EL (cell line): ENCODE results near the gene EXOC7.

Experiments used
- DNase-seq: peaks from one replicate; pipeline ENCODE4 v3.0.0-alpha.2; 2016

Gene EXOC7

DNA sequence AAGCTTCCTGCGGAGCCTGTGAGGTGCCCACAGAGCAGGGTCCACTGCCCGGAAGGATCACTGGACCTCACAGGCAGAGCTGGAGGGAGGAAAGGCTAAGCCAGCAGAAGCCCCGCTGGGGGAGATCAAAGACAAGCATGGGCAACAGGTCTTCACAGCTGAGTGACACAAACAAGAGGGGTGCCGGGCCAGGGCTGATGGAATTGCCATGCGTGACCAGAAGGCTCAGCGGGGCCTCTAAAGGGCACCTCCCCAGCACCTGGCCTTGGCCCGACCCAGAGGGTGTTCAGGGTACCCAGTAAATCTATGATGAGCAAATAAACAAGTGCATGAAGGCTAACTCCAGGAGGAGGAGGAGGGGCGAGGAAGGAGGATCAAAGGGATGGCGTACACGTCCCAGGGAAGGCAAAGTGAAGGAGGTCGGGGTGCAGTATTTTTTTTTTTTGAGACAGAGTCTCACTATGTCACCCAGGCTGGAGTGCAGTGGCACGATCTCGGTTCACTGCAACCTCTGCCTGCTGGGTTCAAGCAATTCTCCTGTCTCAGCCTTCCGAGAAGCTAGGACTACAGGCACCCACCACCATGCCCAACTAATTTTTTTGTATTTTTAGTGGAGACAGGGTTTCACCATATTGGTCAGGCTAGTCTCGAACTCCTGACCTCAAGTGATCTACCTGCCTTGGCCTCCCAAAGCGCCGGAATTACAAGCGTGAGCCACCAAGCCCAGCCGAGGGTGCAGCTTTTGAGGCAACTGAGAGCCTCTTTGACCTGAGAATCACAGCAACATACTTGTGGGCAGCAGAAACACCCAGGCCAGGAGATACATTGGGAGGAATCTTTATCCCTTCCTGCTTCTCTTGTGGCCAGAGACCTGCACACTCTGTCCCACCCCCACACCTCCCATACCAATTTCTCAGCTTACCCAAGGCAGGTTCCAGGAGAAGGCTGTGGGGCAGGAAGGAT is 16.1 kb upstream of the EXOC7 start:
- no peak for DNase-seq

DNA sequence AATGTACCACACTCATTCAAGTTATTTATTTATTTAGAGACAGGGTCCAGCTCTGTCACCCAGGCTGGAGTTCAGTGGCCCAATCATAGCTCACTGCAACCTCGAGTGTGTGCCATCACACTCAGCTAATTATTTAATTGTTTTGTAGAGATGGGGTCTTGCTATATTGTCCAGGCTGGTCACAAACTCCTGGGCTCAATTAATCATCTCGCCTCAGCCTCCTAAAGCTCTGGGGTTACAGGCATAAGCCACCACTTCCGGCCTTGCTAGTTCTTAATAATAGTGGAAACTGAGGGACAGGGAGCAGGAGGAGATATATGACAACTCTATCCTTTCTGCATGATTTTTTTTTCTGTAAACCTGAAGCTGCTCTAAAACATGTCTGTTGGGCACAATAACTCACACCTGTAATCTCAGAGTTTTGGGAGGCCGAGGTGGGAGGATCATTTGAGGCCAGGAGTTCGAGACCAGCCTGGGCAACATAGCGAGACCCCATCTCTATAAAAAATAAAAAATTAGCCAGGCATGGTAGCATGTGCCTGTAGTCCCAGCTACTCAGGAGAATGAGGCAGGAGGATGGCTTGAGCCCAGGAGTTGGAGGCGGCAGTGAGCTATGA is 11.7 kb upstream of the EXOC7 start:
- DNase-seq: no peak

DNA sequence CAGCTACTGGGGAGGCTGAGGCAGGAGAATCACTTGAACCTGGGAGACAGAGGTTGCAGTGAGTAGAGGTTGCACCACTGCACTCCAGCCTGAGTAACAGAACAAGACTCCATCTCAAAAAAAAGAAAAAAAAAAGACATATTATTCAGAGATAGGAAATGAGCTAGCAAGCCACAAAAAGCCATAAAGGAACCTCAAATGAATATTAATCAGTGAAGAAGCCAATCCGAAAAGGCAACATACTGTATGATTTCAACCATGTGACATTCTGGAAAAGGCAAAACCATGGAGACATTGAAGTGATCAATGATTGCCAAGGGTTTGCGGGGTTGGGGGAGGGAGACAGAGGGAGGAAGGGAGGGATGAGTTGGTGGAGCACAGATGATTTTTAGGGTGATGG is 8.4 kb upstream of the EXOC7 start:
- no peak for DNase-seq

DNA sequence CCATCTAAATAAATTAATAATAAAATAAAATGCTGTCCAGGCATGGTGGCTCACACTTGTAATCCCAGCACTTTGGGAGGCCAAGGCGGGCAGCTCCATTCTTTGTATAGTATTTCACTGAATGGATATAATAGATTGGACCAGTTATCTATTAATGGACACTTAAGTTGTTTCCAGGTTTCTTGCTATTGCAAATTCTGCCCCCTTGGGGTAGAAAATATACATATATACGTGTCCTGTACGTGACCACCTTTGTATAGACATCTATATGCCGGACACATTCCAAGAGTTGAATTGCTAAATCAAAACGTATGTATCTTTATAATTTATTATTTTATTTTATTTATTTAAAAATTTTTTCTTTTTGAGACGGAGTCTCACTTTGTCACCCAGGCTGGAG is 3.9 kb upstream of the EXOC7 start:
- no peak for DNase-seq

DNA sequence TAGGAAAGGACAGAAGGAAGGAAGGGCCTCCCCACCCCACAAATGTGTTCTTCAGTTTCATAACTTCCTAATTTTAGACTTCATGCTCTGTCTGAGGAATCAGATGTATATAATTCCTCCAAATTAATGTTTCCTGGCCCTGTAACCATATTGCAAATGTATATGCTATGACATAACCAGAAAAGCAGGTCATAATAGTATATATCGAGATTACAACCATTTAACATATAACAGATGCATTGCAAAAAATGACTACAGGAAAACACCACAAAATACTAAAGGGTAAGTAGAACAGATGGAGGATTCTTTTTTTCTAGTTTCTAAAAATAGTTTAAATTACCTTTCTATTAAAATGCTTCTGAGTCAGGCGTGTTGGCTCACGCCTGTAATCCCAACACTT is 3.1 kb upstream of the EXOC7 start:
- DNase-seq: no peak

DNA sequence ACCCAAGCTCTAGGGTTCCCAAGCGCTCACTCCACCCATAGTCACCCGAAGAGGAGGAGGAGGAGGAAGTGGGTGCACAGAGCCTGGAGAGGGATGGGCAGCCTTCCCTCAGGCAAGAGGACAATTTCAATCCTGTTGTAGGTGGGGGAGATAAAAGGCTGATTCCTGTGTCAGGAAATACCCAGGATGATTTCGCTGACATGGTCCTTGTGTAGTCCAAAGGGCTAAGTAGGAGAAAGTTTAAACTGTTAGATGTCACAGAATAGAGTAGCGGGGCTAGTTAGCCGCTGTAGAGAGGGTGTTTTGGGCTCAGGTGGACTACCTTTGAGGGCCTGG is 1.3 kb upstream of the EXOC7 start:
- no peak for DNase-seq

DNA sequence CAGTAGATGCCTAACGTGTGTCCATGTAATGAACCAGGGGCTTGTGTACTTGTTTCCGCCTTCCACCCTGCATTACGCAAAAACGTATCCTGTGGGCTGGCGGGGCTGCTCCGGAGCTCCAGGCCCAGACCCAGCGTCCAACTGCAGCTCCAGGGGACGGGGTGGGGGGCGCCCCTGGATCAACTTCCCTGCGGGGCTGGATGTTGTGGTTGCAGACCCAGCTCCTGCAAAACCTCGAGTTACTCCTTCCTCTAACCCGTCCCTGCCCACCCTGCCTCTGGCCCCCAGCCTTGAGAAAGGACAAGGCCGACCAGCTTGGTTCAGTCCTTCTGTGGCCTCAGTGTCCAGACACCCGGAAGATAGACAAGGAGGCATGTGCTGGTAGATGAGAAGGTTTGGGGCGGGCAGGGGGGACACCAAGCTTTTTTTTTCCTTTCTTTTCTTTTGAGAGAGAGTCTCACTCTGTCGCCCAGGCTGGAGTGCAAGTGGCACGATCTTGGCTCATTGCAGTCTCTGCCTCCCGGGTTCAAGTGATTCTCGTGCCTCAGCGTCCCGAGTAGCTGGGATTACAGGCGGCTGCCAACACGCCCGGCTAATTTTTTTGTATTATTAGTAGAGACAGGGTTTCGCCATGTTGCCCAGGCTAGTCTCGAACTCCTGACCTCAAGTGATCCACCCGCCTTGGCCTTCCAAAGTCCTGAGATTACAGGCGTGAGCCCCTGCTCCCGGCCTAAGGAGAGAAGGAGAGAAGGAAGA is 731 bp upstream of the EXOC7 start:
- no peak for DNase-seq

DNA sequence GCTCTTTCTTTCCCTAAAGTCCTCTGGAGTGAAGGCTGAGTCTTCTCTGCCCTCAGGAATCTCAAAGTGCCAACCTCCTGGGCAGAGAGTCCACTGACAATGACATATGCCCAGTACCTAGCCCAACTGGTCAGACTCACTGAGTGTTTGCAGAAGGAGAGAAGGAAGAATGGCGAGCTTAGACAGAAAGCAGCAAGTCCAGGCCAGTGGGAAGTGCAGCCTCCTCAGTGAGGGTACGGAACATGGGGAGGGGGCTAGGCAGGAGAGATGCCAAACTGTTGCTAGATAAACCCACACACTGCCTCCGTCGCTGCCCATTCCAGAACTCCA is 678 bp downstream of the EXOC7 start:
- DNase-seq: no peak

DNA sequence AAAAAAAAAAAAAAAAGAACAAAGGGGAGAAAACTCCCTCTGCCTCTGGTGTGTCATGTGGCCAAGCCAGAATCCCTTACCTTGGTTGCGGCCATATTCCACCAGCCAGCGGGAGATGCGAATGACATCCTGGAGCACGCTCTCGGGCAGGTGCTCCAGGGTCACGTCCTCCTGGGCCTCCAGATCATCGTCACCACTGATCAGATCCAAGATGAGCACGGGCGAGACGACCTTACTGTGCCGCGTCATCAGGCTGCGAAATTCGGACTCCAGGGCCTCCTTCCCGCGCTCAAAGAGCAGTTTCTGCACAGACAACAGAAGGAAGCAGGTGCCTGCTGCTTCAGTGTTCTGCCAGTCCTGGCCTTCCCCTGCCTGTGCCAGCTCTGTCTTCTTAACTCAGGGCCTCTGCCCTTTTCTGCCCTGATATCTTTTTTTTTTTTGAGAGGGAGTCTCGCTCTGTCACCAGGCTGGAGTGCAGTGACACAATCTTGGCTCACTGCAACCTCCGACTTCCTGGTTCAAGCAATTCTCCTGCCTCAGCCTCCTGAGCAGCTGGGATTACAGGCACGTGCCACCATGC is 5.8 kb downstream of the EXOC7 start:
- DNase-seq: no peak

DNA sequence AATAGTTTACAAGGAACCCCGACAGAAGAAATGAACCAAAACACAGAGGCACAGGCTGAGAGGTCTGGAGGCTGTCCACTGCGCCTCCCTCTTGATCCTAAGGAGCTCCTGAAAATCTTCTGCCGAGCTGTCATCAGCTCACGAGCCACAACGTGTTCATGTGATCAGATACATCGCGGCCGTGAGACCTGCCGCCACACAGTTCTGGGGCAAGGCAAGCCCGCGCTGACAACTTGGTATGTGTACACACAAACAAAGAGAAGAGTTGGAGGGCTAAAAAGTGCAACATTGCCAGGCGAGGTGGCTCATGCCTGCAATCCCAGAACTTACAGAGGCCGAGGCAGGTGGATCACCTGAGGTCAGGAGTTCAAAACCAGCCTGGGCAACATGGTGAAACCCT is 7.6 kb downstream of the EXOC7 start:
- no peak for DNase-seq

DNA sequence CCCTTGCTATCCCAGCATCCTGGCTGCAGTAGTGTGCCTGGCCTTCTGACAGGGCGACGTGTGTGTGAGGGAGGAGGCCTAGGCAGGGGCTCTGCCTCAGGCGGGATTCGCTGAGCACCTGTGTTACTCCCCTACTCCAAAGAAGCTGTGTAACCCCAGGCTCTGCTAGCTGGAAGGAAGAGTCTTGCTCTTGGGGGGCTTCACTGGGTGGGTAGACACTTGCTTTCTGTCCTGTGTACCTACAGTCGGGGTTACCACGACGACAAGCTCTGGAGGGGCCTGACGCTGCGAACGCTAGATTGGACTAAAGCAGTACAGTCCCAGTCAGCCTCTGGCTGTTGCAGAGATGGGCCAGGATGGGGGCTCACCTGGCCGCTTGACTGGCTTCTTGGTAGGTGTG is 9.5 kb downstream of the EXOC7 start:
- no peak for DNase-seq

DNA sequence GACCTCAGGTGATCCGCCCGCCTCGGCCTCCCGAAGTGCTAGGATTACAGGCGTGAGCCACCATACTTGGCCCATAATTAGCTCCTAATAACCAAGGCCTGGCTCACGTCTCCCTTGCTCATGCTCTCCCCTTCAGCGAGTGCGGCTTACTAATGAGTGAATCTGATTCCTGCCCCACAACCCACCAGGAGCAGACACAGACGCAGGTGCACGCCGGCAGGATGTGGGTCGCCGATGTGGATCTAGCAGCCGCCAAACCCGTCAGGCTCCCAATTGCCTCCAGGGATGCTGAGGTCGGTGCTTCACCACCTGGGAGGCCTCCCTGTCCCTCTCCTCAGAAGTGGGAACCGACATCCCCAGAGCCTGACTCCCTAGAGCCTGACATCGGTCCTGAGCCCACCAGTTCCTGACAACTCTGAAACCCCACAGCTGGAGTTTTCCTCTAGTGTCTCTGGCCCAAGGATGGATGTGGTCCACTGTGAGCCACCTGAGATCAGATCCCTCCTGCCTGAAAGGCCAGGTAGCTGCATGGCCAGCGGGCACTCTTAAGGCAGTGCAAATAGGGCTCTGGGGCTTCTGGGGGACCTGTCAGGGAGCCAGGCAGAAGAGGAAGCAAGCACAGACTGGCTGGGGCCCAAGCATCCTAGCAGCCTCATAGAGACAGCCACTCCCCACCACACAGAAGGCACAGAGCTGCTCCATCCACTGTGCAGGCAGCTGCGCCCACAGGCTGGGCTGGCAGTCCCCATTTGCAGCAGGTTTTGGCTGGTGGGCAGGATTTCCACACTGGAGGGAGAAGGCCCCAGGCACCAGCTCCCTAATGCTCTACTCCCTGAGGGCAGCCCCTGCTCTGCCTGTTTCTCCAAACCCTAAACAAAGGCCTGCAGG is 10.8 kb downstream of the EXOC7 start:
- DNase-seq: no peak

DNA sequence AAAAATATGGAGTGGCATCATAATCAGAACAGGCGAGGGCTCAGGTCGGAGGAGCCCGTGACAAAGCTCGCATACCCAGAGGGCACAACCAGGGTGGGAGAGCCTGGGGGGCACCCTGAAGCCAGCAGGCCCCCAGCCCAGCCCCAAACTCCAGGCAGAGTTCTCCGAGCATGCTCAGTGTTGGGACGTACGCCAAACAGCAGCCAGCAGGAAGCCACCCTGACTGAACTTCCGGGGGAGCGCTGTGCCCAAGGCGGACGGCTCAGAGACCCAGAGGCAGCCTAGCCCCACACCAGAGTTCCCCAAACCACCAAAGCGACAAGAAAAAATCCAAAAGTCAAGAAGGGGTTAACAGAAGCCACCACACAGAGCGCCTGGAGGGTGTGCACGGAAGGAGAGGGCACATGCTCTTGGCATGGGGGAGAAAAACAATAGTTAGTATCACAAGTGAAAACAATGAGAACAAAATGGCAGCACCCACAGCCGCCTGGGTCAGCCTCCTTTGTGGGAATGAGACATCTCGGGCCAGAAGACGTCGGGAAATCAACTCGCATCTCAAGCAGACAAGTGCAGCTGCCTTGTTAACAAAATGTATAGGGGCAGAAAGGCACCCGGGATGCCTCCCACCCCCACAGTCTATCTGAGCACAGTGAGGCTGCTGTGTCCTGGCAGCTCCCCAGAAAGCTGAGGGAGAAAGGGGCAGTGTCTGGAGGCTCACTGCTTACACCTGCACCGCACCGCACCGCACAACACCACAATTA is 11.9 kb downstream of the EXOC7 start:
- DNase-seq: no peak

DNA sequence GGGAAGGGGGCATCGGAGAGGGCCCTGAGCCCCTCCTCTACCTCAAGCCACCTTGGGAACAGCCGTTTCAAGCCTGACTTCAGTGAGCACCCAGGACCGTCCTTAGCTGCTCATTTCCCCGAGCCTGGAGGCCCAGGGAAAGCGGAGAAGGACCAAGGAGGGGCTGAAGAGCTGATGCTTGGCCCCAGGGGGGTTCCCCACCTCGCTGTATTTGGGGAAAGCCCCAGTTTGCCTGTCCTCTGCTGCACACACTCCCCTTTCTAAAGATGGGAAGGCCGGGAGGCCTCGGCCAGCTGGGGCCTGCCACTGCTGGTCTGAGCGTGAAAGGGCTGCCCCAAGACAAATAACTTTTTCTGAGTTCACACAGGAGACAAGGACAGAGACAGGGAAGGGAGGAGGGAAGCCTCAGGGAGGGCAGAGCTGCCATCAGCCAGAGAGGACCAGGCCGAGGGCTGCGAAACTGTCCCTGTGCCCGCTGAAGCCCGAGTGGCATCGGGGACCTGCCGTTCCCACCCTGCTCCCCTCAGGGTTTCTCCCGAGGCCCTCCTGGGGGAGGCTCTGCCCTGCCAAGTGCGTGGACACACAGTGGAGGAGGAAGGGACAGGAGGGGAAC is 13.0 kb downstream of the EXOC7 start:
- DNase-seq: no peak

DNA sequence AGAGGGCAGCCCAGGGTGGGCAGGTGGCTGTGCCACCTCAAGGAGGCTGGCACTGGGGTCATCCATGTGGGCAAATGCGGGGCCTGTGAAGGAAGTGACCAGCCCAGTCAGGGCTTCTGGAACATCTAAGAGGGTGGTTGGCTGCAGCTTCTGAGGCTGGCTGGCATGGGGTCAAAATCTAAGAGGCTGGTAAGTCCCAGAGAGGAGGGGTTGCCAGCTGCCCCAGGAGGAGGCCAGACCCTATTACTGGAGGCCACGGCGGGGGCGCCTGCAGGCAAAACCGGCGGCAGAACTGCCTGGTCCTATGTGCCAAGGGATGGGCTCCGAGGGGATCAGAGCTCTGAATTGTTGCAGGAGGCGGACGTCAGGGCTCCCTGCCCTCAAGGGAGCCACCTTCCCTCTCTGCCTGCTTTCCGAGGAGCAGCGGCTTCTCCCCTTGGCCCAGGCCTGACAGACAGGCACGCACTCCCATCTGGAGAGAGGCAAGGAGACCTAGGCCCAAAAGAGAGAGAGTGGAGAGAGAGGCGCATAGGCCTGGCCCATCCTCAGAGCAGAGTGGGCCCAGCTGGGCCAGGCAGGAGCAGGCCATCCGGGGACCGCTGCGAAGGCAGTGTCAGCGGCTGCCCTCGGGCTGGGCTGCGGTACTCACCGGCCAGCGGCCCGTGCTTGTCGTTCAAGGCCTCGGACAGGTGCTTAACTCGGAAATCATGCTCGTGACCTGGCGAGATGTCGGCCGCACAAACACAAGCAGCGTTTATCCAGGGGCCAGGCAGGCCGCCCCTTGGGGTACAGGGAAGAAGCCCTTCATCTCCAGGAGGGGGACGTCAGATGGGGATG is 13.7 kb downstream of the EXOC7 start:
- no peak for DNase-seq

DNA sequence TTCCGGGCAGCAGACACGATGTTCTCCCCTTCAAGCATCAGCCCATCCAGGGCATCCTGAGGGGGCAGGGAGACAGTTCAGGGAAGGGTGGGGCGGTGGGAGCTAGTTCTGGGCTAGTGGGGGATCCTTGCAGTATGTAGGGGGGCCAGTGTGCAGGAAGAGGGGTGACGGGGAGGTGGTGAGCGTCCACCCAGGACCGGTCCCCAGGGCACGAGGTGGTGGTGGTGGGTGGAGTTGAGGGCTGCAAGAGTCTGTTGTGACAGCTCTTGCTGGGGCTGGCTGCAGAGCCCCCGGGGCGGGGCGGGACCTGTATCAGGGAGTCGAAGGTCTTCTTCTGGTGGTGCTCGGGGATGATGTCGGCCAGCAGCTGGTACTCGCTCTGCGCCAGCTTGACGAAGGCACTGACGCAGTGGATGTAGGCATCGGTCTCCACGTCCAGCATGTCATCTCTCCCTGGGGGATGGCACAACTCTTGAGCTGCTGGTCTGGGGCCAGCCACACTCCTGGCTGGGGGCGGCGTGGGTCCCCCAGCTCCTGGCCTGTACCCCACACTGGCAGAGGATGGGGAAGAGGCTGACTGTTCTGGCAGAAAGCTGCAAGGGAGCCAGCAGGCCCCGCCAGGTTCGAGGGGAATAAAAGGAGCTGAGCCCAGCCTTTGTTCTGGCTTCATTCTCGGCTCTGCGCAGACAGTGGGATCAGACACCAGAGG is 14.6 kb downstream of the EXOC7 start:
- no peak for DNase-seq

DNA sequence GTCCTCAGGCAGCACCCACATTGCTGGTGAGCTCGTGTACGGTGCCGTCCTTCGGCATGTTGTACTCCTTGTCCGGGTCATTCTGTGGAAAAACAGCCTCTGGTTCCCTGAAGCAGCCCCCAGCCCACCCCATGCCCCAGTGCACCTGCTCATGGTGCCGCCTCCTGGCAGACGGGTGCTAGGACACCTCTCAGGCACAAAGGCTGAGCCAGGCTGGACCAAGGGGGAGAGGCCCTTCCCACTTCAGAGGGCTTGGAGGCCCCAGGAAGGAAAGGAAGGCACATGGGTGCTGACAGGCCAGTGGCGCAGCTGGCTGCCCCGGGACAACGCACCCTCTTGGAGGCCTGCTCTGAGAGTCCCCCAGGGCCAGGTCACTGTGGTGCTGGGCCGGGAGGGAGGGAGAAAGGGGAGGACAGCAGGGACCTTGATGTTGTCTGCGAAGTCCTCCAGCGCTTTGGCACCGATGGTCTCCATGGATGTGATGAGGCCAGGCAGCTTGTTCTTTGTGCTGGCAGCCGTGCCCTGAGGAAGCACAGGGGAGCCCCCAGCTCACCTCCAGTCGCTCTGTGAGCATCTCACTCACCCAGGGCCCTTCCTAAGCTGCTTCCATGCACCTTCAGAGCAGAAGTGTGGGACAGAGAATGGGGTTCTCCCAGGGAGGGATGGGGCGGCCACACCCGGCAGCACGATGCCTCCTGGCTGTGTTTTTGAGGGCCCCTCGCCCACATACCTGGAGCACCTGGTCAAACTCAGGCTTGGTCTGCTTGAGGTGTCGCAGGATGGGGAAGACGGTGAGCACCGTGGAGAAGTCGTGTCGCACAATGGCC is 15.3 kb downstream of the EXOC7 start:
- no peak for DNase-seq

DNA sequence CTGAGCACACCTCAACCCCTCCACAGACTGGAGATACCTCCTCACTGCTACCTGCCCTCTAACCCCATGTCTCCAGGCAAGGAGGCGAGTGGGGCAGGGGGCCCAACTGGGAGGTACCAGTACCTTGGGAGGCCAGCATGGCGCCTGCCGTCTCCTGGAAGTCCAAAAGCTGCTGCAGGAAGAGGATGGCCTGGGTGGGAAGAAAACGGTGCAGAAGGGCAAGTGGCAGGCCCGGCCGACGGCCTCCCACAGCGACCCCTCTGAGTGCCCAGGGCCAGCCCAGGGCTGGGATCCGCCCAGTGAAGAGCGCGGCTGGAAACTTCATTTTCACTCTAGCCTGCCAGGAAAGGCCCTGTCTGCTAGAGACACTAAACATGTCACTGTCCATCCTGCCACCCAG is 16.1 kb downstream of the EXOC7 start:
- no peak for DNase-seq

DNA sequence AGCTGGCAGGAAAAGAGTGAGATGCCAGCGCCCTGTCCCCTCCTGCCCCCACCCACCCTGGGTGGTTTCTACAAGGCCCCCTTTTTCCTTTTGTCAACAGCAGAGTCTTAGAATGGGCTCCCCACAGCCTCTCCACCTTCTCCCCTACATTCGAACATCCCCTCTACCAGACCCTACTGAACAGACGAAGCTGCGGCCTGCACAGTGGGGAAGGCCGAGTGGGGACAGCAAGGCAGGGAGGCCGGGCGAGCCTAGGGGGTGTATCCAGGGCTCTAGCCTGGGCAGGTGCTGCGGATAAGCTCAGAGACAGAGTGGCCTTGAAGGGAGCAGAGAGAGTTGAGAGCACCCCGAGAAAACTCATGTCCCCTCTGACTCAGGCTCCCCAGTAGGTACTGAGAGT is 17.2 kb downstream of the EXOC7 start:
- no peak for DNase-seq
